GM06990 (cell line): ENCODE measurements around the gene DNMT1.

Experiments
- DNase-seq: peaks from one replicate; pipeline ENCODE4 v3.0.0-alpha.2; 2011; ENCODE audit not compliant: insufficient read length; ENCODE audit errors: extremely low read depth
- H3K27me3 ChIP-seq: replicated peaks from 2 replicates; pipeline ENCODE4 v1.6.0; 2011; ENCODE audit warnings: low read length; ENCODE audit not compliant: control insufficient read depth, insufficient read depth
- H3K36me3 ChIP-seq: 2 replicates; pipeline ENCODE4 v1.5.1; 2011; ENCODE audit warnings: low read length; ENCODE audit not compliant: control insufficient read depth, insufficient read depth
- H3K4me3 ChIP-seq: replicated peaks from 2 replicates; pipeline ENCODE4 v1.5.1; 2011; ENCODE audit warnings: low read depth, mild to moderate bottlenecking, control low read depth, low read length
- CTCF ChIP-seq: IDR thresholded peaks from 2 replicates; pipeline ENCODE4 v1.5.1; 2011; ENCODE audit warnings: low read length, control low read depth, mild to moderate bottlenecking, inconsistent platforms; ENCODE audit not compliant: insufficient read depth, poor library complexity, severe bottlenecking

DNMT1 gene

GRCh38 chr19:10159610-10160009 is 35.1 kb downstream of the DNMT1 start:
- no peaks in the 10 kb centered on the region for H3K27me3 ChIP-seq
- peaks cover 44% of the 10 kb centered on the region for H3K36me3 ChIP-seq
- H3K4me3 ChIP-seq: no peak overlapping the region
- no peak for TF ChIP-seq CTCF
- no peak for DNase-seq

GRCh38 chr19:10158485-10158884 is 36.3 kb downstream of the DNMT1 start:
- no peaks in the 10 kb centered on the region for H3K27me3 ChIP-seq
- DNase-seq: no peak
- H3K4me3 ChIP-seq: no peak overlapping the region
- H3K36me3 ChIP-seq: peaks cover 49% of the 10 kb centered on the region
- TF ChIP-seq CTCF: no peak

GRCh38 chr19:10158071-10158470 is 36.7 kb downstream of the DNMT1 start:
- no peak overlapping the region for H3K4me3 ChIP-seq
- no peak for DNase-seq
- H3K27me3 ChIP-seq: no peaks in the 10 kb centered on the region
- no peak for TF ChIP-seq CTCF
- H3K36me3 ChIP-seq: peaks cover 48% of the 10 kb centered on the region

GRCh38 chr19:10155839-10156238 is 38.9 kb downstream of the DNMT1 start:
- no peak for TF ChIP-seq CTCF
- peaks cover 55% of the 10 kb centered on the region for H3K36me3 ChIP-seq

GRCh38 chr19:10152100-10152499 is 42.7 kb downstream of the DNMT1 start:
- H3K27me3 ChIP-seq: no peaks in the 10 kb centered on the region
- no peak for TF ChIP-seq CTCF
- no peak overlapping the region for H3K4me3 ChIP-seq
- peaks cover 46% of the 10 kb centered on the region for H3K36me3 ChIP-seq
- DNase-seq: no peak

More at GRCh38 chr19:10155839-10156238, 38.9 kb downstream of the DNMT1 start:
- DNase-seq: no peak
- H3K4me3 ChIP-seq: no peak overlapping the region
- H3K27me3 ChIP-seq: no peaks in the 10 kb centered on the region

- no peak overlapping the region for H3K4me3 ChIP-seq
- no peaks in the 10 kb centered on the region for H3K27me3 ChIP-seq
- TF ChIP-seq CTCF: no peak
- peaks cover 49% of the 10 kb centered on the region for H3K36me3 ChIP-seq
- no peak for DNase-seq
Observed at GRCh38 chr19:10151521-10151920, 43.2 kb downstream of the DNMT1 start.
